Endothelial cell of umbilical vein (primary cell): ENCODE results near the gene IGHMBP2. TPM values are rescaled to one million over a fixed set of nuclear protein-coding genes. Genes with fewer than 3 reads are reported as not detected.

Experiments used
- BruUV-seq: library from RNA; stranded (reverse); fragments of 400-500 nt; replicated peaks from 2 replicates; lab custom pipeline; 2021; lab: Mats Ljungman, UMichigan
- CTCF ChIA-PET: fragments of 300-600, 350-600 bp; sonication (Branson Sonifier 250); formaldehyde crosslinking; loops from one replicate; lab custom pipeline; 2021; ENCODE audit warnings: antibody characterized with exemption, inconsistent platforms; lab: Charles Lee
- POLR2A ChIA-PET: fragments of 300-600, 350-600 bp; sonication (Branson Sonifier 250); formaldehyde crosslinking; loops from one replicate; lab custom pipeline; 2021; ENCODE audit warnings: antibody characterized with exemption, inconsistent platforms; lab: Charles Lee
- DNase-seq: peaks from one replicate; pipeline ENCODE4 v3.0.0-alpha.2; 2011; ENCODE audit warnings: low read depth, low spot score
- FAIRE-seq: peaks from 2 replicates; lab custom pipeline; 2011; peaks lifted over from hg19 to GRCh38; lab: Jason Lieb, UNC
- H2AFZ ChIP-seq: 2 replicates; pipeline ENCODE4 v1.6.0; 2012; ENCODE audit warnings: low read depth, low read length, control low read depth, inconsistent platforms
- H3K27ac ChIP-seq: 2 replicates; pipeline ENCODE4 v1.5.1; 2011; ENCODE audit warnings: low read depth, mild to moderate bottlenecking, control low read depth, low read length, moderate library complexity; ENCODE audit not compliant: insufficient read depth
- H3K27me3 ChIP-seq, 2 experiments: 2 replicates each; pipeline versions ENCODE4 v1.6.0 to v1.6.1; 2011; ENCODE audit warnings: low read length in 2 of 2, mixed read lengths in 1 of 2; ENCODE audit not compliant: control insufficient read depth in 2 of 2, insufficient read depth in 2 of 2
- H3K36me3 ChIP-seq, 2 experiments: 2 replicates in 1 of 2; 3 replicates in 1 of 2; pipeline ENCODE4 v1.5.1; 2011; ENCODE audit warnings: low read length in 2 of 2, mild to moderate bottlenecking in 1 of 2, moderate library complexity in 1 of 2; ENCODE audit not compliant: control insufficient read depth in 2 of 2, insufficient read depth in 2 of 2; ENCODE audit errors: extremely low read depth in 1 of 2
- H3K4me1 ChIP-seq: 3 replicates; pipeline ENCODE4 v1.5.1; 2011; ENCODE audit warnings: mild to moderate bottlenecking, low read length; ENCODE audit not compliant: control insufficient read depth, insufficient read depth; ENCODE audit errors: extremely low read depth
- H3K4me2 ChIP-seq: 2 replicates; pipeline ENCODE4 v1.6.1; 2011; ENCODE audit warnings: low read length, control low read depth, mixed read lengths; ENCODE audit not compliant: insufficient read depth
- H3K4me3 ChIP-seq, 3 experiments: fragments of 200-600 bp in 1 of 3; sonication (generic), shearing (Covaris generic) in 1 of 3; replicated peaks in 1 of 3; 2 replicates each; pipeline ENCODE4 v1.5.1; 2011 to 2016; ENCODE audit warnings: control low read depth in 3 of 3, low read length in 3 of 3, mild to moderate bottlenecking in 2 of 3, inconsistent platforms in 1 of 3, low read depth in 1 of 3, moderate library complexity in 1 of 3; ENCODE audit not compliant: insufficient read depth in 1 of 3
- H3K79me2 ChIP-seq: 2 replicates; pipeline ENCODE4 v1.6.0; 2012; ENCODE audit warnings: low read length, inconsistent platforms; ENCODE audit not compliant: control insufficient read depth, insufficient read depth
- H3K9ac ChIP-seq: replicated peaks from 2 replicates; pipeline ENCODE3; 2011; ENCODE audit warnings: low read length, control low read depth; ENCODE audit not compliant: insufficient read depth; ENCODE audit errors: extremely low read depth
- H3K9me1 ChIP-seq: replicated peaks from 3 replicates; pipeline ENCODE4 v1.6.0; 2011; ENCODE audit warnings: mild to moderate bottlenecking, low read length; ENCODE audit not compliant: control insufficient read depth, insufficient read depth; ENCODE audit errors: extremely low read depth
- H3K9me3 ChIP-seq: replicated peaks from 2 replicates; pipeline ENCODE4 v1.5.1; 2012; ENCODE audit warnings: low read length, inconsistent platforms; ENCODE audit not compliant: control insufficient read depth, insufficient read depth
- H4K20me1 ChIP-seq: replicated peaks from 2 replicates; pipeline ENCODE3; 2011; ENCODE audit warnings: mild to moderate bottlenecking, low read length; ENCODE audit not compliant: control insufficient read depth, insufficient read depth; ENCODE audit errors: extremely low read depth
- JUN ChIP-seq: IDR thresholded peaks from 2 replicates; pipeline ENCODE4 v1.6.1; 2011; ENCODE audit warnings: borderline replicate concordance, low read depth; ENCODE audit not compliant: insufficient read length, insufficient read depth
- MYC ChIP-seq: IDR thresholded peaks from one replicate; pipeline ENCODE4 v1.6.1; 2011; ENCODE audit warnings: mild to moderate bottlenecking, low read depth, low read length
- POLR2A ChIP-seq: IDR thresholded peaks from 2 replicates; pipeline ENCODE4 v1.6.1; 2012; ENCODE audit warnings: low read depth, mild to moderate bottlenecking, control low read depth, low read length
- dilution Hi-C: fragments of 300-500 bp; cut with MboI; formaldehyde crosslinking; loops from one replicate; pipeline ENCODE4 v1.15.0; 2019; ENCODE audit warnings: low sequenced_read_pairs; ENCODE audit not compliant: extremely low pct_ligation_motif_present
- intact Hi-C: fragments of 100-400 bp; cut with micrococcal nuclease; formaldehyde crosslinking; loops from one replicate; pipeline ENCODE4 v1.10.0; 2022
- polyA plus RNA-seq, 4 experiments: library from polyadenylated mRNA; depleted of rRNA in 3 of 4; stranded (reverse) in 3 of 4; unstranded in 1 of 4; fragments of >200 nt; gene quantifications; 2 replicates each; pipeline versions ENCODE4 v1.2.1 to v1.2.3, GENCODE V29; 2011 to 2012; ENCODE audit warnings: missing spikeins in 1 of 4
- total RNA-seq: library from RNA; stranded (reverse); gene quantifications from 2 replicates; pipeline ENCODE4 v1.2.3, GENCODE V29; 2021
- TF ChIP-seq, protein P1 (sequence below): IDR thresholded peaks from 2 replicates; pipeline ENCODE4 v1.6.1; 2011; ENCODE audit not compliant: insufficient read depth, insufficient read length
- TF ChIP-seq, protein P2 (sequence below), 2 donors: IDR thresholded peaks; 1 replicate in 1 of 2; 2 replicates in 1 of 2; pipeline ENCODE4 v1.5.1; 2011; ENCODE audit warnings: low read length in 2 of 2, mild to moderate bottlenecking in 2 of 2, moderate library complexity in 2 of 2, control low read depth in 1 of 2, inconsistent platforms in 1 of 2, low read depth in 1 of 2; ENCODE audit not compliant: insufficient read depth in 1 of 2; ENCODE audit errors: extremely low read depth in 1 of 2

Gene IGHMBP2
- total and polyA plus RNA-seq, 2 donors (not counting 3 experiments of a cell fraction or from before 2014, with no cell fraction given), result 10.9 to 25.1 TPM

DNA sequence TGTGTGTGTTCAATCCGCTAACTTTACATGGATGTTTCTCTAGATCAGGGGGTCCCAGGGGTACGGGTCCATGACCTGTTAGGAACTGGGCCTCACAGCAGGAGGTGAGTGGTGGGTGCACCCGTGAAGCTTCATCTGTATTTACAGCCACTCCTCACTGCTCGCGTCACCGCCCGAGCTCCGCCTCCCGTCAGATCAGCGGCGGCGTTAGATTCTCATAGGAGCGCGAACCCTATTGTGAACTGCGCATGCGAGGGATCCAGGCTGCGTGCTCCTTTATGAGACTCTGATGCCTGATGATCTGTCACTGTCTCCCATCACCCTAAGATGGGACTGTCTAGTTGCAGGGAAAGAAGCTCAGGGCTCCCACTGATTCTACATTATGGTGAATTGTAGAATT lies 45.2 kb downstream of the IGHMBP2 start:
- no peak overlapping the region for H3K27ac ChIP-seq
- no peaks in the 10 kb centered on the region for H4K20me1 ChIP-seq
- no peaks in the 10 kb centered on the region for H3K9me1 ChIP-seq
- H3K4me1 ChIP-seq, result no peaks in the 10 kb centered on the region
- H3K79me2 ChIP-seq, result no peaks in the 10 kb centered on the region
- H3K9me3 ChIP-seq, result no peaks in the 10 kb centered on the region
- H3K9ac ChIP-seq, result no peak overlapping the region
- no peak overlapping the region for H3K4me3 ChIP-seq
- ChIA-PET CTCF (interaction anchor here (0.8 kb wide), 1 partner anchor 34 kb away, joined by 3 read pairs; no protein-coding TSS in a partner anchor), POLR2A (no interaction called here)
- intact Hi-C loops, result no loop called here
- TF ChIP-seq POLR2A (no peak), MYC (no peak)
- TF ChIP-seq, protein P1, sequence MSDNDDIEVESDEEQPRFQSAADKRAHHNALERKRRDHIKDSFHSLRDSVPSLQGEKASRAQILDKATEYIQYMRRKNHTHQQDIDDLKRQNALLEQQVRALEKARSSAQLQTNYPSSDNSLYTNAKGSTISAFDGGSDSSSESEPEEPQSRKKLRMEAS, result no peak
- no TSS peak for BruUV-seq
- no peak for DNase-seq
- dilution Hi-C loops, result no loop called here
- no peaks in the 10 kb centered on the region for H3K27me3 ChIP-seq
- no peaks in the 10 kb centered on the region for H3K36me3 ChIP-seq
- FAIRE-seq, result no peak
- no peak overlapping the region for H2AFZ ChIP-seq
- H3K4me2 ChIP-seq, result no peak overlapping the region

DNA sequence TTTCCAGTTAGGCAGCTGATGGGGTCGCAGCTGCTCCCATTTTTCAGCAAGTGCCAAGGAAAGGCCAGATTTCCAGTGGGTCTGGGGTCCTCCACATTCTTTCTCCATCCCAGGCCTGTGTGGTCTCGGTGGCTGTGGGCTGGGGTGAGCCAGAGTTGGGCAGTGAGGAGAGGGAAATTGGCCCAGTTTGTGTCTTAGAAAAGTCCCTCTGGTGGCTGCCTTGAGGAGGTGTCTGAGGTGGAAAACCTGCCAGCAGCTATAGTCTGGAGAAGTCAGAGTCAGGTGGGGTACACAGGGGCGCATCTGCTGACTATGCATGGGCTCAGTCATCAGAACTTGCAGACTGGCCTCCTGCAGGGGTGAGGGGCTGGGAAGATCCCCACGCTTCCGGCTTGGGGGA lies 46.6 kb downstream of the IGHMBP2 start:
- no peaks in the 10 kb centered on the region for H4K20me1 ChIP-seq
- dilution Hi-C loops (no loop called here), intact Hi-C loops (loop anchor here (5.0 kb wide), 1 partner anchor 123 kb away; no protein-coding TSS in a partner anchor)
- H3K9me1 ChIP-seq, result no peaks in the 10 kb centered on the region
- CTCF ChIA-PET, result interaction anchor here (0.9 to 1.6 kb wide), 5 partner anchors 9 to 317 kb away, joined by 3 to 4 read pairs (median 3); no protein-coding TSS in a partner anchor
- no peaks in the 10 kb centered on the region for H3K27me3 ChIP-seq
- no peak for TF ChIP-seq JUN
- TF ChIP-seq, protein P2, sequence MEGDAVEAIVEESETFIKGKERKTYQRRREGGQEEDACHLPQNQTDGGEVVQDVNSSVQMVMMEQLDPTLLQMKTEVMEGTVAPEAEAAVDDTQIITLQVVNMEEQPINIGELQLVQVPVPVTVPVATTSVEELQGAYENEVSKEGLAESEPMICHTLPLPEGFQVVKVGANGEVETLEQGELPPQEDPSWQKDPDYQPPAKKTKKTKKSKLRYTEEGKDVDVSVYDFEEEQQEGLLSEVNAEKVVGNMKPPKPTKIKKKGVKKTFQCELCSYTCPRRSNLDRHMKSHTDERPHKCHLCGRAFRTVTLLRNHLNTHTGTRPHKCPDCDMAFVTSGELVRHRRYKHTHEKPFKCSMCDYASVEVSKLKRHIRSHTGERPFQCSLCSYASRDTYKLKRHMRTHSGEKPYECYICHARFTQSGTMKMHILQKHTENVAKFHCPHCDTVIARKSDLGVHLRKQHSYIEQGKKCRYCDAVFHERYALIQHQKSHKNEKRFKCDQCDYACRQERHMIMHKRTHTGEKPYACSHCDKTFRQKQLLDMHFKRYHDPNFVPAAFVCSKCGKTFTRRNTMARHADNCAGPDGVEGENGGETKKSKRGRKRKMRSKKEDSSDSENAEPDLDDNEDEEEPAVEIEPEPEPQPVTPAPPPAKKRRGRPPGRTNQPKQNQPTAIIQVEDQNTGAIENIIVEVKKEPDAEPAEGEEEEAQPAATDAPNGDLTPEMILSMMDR (IDR thresholded peaks at IDR 0.05; ENCODE audit: extremely low read depth in 1 of 2, insufficient read depth in 1 of 2, low read depth in 1 of 2, low read length in 2 of 2), result peak; percentile 22 to 42
- no peaks in the 10 kb centered on the region for H3K79me2 ChIP-seq
- peaks cover 5% of the 10 kb centered on the region for H3K4me1 ChIP-seq
- no peaks in the 10 kb centered on the region for H3K9me3 ChIP-seq
- POLR2A ChIA-PET, result no interaction called here
- H3K4me3 ChIP-seq, result no peak overlapping the region
- no peaks in the 10 kb centered on the region for H3K36me3 ChIP-seq
- peak; percentile 19 for DNase-seq
- H3K27ac ChIP-seq, result no peak overlapping the region
- peak; percentile 8 for FAIRE-seq
- no peak overlapping the region for H2AFZ ChIP-seq
- no TSS peak for BruUV-seq
- no peak overlapping the region for H3K4me2 ChIP-seq
- H3K9ac ChIP-seq, result no peak overlapping the region
